ENCODE data around the gene DDOST.

DDOST gene

GRCh38 chr1:20660363-20660762 lies 806 bp downstream of the DDOST start:
- peak overlapping the region; percentile 86 for H3K9ac ChIP-seq (ENCODE audit: low read depth, low read length)
- 33% methylated on average over 3 of the region's 3 CpGs for whole genome bisulfite sequencing
- H3K27ac ChIP-seq (ENCODE audit: low read depth, low read length), result no peak overlapping the region
- H3K36me3 ChIP-seq (ENCODE audit: insufficient read depth, low read length), result peaks cover 47% of the 10 kb centered on the region
- no peaks in the 10 kb centered on the region for H3K9me3 ChIP-seq (ENCODE audit: insufficient read depth, low read depth, low read length)
- peak overlapping the region; percentile 93 for H3K4me3 ChIP-seq (ENCODE audit: low read length)
- H3K4me1 ChIP-seq (ENCODE audit: insufficient read depth, low read length), result peaks cover 11% of the 10 kb centered on the region; the same call in 1 of the 2 replicates
- no peaks in the 10 kb centered on the region for H3K27me3 ChIP-seq (ENCODE audit: insufficient read depth, low read length)

DNA sequence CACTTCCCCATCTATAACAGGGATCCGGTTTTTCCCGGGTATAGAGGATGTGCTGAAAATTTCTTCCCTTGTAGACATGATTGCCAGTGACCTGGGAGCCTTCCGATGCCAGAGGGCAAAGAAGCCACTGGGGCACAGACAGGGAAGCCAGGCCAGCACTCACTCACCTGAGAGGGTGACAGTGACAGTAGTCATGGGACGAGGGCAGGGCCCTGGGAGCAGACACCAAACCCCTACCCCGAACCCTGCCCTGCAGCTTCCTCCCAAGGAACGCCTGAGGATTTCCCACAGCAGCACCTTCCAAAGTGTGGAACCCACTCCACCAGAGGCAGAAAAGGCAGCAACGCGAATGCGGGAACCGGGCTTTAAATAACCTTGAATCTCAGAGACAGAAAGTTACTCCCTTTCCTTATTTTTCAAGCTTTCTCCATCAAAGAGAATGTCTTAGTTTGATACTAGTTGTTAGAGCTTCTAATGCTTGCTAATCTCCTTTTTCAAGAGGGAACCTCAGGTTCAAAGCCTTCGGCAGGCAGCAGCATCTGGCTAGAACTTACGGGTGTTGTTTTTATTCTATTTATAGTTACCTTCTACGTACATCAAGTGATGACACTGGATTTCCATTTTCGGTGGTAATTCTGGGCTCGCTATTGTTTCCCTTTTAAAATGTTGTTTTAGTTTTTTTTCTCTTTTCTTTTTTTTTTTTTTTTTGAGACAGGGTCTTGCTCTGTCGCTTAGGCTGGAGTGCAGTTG lies 2.8 kb downstream of the DDOST start:
- Histone ChIP-seq H3K27me3 (ENCODE audit: insufficient read depth, low read length) (no peaks in the 10 kb centered on the region), H3K4me1 (ENCODE audit: insufficient read depth, low read length) (peaks cover 11% of the 10 kb centered on the region; the same call in 1 of the 2 replicates), H3K36me3 (ENCODE audit: insufficient read depth, low read length) (peaks cover 66% of the 10 kb centered on the region), H3K9me3 (ENCODE audit: insufficient read depth, low read depth, low read length) (no peaks in the 10 kb centered on the region), H3K4me3 (ENCODE audit: low read length) (no peak overlapping the region), H3K27ac (ENCODE audit: low read depth, low read length) (no peak overlapping the region), H3K9ac (ENCODE audit: low read depth, low read length) (no peak overlapping the region)
- WGBS, result 91% methylated on average over 14 of the region's 16 CpGs

DNA sequence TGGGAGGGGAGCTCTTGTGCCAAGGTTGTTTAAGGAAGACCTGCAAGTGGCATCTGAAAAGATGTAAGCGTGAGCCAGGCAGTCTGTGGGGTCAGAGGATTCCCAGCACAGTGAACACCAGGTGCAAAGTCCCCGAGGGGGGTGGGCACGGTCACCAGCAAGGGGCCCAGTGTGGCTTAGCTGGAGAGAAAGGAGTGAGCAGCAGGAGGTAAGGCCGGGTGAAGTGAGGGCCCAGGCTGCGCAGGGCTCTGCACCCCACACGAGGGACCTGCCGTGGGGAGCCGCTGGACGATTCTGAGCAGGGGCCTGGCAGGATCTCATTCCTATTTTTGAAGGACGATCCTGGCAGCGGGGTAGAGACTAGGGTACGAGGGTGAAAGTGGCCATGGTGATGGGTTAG lies 4.1 kb downstream of the DDOST start:
- no peak overlapping the region for H3K27ac ChIP-seq (ENCODE audit: low read depth, low read length)

GRCh38 chr1:20654104-20654690 lies 7.0 kb downstream of the DDOST start:
- Histone ChIP-seq H3K27ac (ENCODE audit: low read depth, low read length) (no peak overlapping the region), H3K27me3 (ENCODE audit: insufficient read depth, low read length) (no peaks in the 10 kb centered on the region), H3K36me3 (ENCODE audit: insufficient read depth, low read length) (peaks cover 97% of the 10 kb centered on the region), H3K9ac (ENCODE audit: low read depth, low read length) (no peak overlapping the region), H3K4me3 (ENCODE audit: low read length) (no peak overlapping the region), H3K9me3 (ENCODE audit: insufficient read depth, low read depth, low read length) (no peaks in the 10 kb centered on the region), H3K4me1 (ENCODE audit: insufficient read depth, low read length) (no peaks in the 10 kb centered on the region)
- 88% methylated on average over 20 of the region's 20 CpGs for WGBS

More for the DNA sequence above, 4.1 kb downstream of the DDOST start:
- peaks cover 8% of the 10 kb centered on the region; the same call in 1 of the 2 replicates for H3K4me1 ChIP-seq (ENCODE audit: insufficient read depth, low read length)
- H3K4me3 ChIP-seq (ENCODE audit: low read length), result no peak overlapping the region
- peaks cover 80% of the 10 kb centered on the region for H3K36me3 ChIP-seq (ENCODE audit: insufficient read depth, low read length)
- WGBS, result 92% methylated on average over 12 of the region's 12 CpGs
- H3K9ac ChIP-seq (ENCODE audit: low read depth, low read length), result no peak overlapping the region
- no peaks in the 10 kb centered on the region for H3K9me3 ChIP-seq (ENCODE audit: insufficient read depth, low read depth, low read length)
- no peaks in the 10 kb centered on the region for H3K27me3 ChIP-seq (ENCODE audit: insufficient read depth, low read length)

- H3K27ac ChIP-seq (ENCODE audit: low read depth, low read length), result no peak overlapping the region
- no peaks in the 10 kb centered on the region for H3K4me1 ChIP-seq (ENCODE audit: insufficient read depth, low read length)
- H3K36me3 ChIP-seq (ENCODE audit: insufficient read depth, low read length), result peaks cover 91% of the 10 kb centered on the region
- no peaks in the 10 kb centered on the region for H3K27me3 ChIP-seq (ENCODE audit: insufficient read depth, low read length)
- 96% methylated on average over 15 of the region's 15 CpGs for WGBS
- no peak overlapping the region for H3K9ac ChIP-seq (ENCODE audit: low read depth, low read length)
- H3K9me3 ChIP-seq (ENCODE audit: insufficient read depth, low read depth, low read length), result no peaks in the 10 kb centered on the region
- no peak overlapping the region for H3K4me3 ChIP-seq (ENCODE audit: low read length)
These were observed 8.9 kb downstream of the DDOST start for GRCh38 chr1:20652300-20652699.

- H3K36me3 ChIP-seq (ENCODE audit: insufficient read depth, low read length), result peaks cover 62% of the 10 kb centered on the region
- WGBS, result 97% methylated on average over 15 of the region's 15 CpGs
These were observed 12.2 kb downstream of the DDOST start for GRCh38 chr1:20648946-20649345.

GRCh38 chr1:20648438-20648837 lies 12.7 kb downstream of the DDOST start:
- WGBS, result 96% methylated on average over 13 of the region's 13 CpGs
- Histone ChIP-seq H3K27ac (ENCODE audit: low read depth, low read length) (no peak overlapping the region), H3K9ac (ENCODE audit: low read depth, low read length) (no peak overlapping the region), H3K36me3 (ENCODE audit: insufficient read depth, low read length) (peaks cover 57% of the 10 kb centered on the region), H3K4me1 (ENCODE audit: insufficient read depth, low read length) (no peaks in the 10 kb centered on the region), H3K27me3 (ENCODE audit: insufficient read depth, low read length) (no peaks in the 10 kb centered on the region), H3K9me3 (ENCODE audit: insufficient read depth, low read depth, low read length) (no peaks in the 10 kb centered on the region), H3K4me3 (ENCODE audit: low read length) (no peak overlapping the region)

More at GRCh38 chr1:20648946-20649345, 12.2 kb downstream of the DDOST start:
- no peak overlapping the region for H3K4me3 ChIP-seq (ENCODE audit: low read length)
- no peaks in the 10 kb centered on the region for H3K9me3 ChIP-seq (ENCODE audit: insufficient read depth, low read depth, low read length)
- no peak overlapping the region for H3K27ac ChIP-seq (ENCODE audit: low read depth, low read length)
- H3K9ac ChIP-seq (ENCODE audit: low read depth, low read length), result no peak overlapping the region
- no peaks in the 10 kb centered on the region for H3K27me3 ChIP-seq (ENCODE audit: insufficient read depth, low read length)
- no peaks in the 10 kb centered on the region for H3K4me1 ChIP-seq (ENCODE audit: insufficient read depth, low read length)

DNA sequence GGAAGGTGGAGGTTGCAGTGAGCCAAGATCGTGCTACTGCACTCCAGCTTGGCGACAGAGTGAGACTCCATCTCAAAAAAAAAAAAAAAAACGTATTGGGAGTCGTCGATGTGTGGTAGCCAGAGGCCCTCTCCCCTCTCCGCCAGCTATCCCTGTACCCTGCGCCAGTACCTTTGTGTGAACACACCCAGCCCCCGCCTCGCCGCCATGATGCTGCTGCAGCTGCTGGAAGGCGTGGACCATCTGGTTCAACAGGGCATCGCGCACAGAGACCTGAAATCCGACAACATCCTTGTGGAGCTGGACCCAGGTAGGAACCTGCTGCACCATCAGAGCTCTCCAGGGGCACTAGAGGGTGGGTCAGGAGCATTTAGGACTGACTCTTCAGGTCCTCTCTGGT lies 15.8 kb downstream of the DDOST start:
- no peak overlapping the region for H3K4me3 ChIP-seq (ENCODE audit: low read length)
- no peak overlapping the region for H3K27ac ChIP-seq (ENCODE audit: low read depth, low read length)
- peaks cover 3% of the 10 kb centered on the region; the same call in 1 of the 2 replicates for H3K4me1 ChIP-seq (ENCODE audit: insufficient read depth, low read length)
- H3K9ac ChIP-seq (ENCODE audit: low read depth, low read length), result no peak overlapping the region
- peaks cover 26% of the 10 kb centered on the region for H3K36me3 ChIP-seq (ENCODE audit: insufficient read depth, low read length)
- no peaks in the 10 kb centered on the region for H3K27me3 ChIP-seq (ENCODE audit: insufficient read depth, low read length)
- no peaks in the 10 kb centered on the region for H3K9me3 ChIP-seq (ENCODE audit: insufficient read depth, low read depth, low read length)
- WGBS, result 88% methylated on average over 14 of the region's 14 CpGs

DNA sequence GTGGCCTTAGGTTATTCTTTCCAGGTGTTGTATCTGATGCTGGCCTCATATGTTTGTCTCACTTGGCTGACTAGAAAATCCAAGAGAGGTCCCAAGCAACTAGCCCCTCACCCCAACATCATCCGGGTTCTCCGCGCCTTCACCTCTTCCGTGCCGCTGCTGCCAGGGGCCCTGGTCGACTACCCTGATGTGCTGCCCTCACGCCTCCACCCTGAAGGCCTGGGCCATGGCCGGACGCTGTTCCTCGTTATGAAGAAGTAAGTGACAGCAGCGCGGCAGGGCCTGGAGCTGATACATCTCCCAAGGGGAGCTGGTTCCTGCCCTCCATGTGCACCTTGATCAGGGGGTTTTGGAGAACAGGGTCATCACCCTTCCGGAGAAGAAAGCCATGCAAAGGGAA lies 16.8 kb downstream of the DDOST start:
- Histone ChIP-seq H3K36me3 (ENCODE audit: insufficient read depth, low read length) (peaks cover 18% of the 10 kb centered on the region), H3K27ac (ENCODE audit: low read depth, low read length) (no peak overlapping the region)
- WGBS, result 97% methylated on average over 13 of the region's 13 CpGs

DNA sequence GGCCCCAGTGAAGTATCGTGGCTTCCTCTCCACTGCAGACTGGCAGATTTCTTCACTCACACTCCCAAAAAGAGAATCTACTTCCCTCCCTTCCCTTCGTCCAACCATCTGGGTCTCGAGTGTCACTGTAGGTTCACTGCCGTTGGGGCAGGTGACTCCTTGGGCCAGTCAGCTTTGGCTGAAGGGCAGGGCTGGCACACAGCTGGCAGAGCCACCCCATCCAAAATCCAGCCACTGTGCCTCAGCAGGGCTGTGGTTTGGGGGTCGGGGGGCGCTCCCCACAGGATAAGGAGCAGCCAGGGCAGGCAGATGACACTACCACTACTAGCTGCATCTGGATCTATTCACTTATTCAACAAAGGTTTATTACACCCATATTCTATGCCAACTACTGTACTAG lies 18.1 kb downstream of the DDOST start:
- Histone ChIP-seq H3K4me3 (ENCODE audit: low read length) (no peak overlapping the region), H3K9me3 (ENCODE audit: insufficient read depth, low read depth, low read length) (no peaks in the 10 kb centered on the region), H3K4me1 (ENCODE audit: insufficient read depth, low read length) (peaks cover 3% of the 10 kb centered on the region; the same call in 1 of the 2 replicates), H3K36me3 (ENCODE audit: insufficient read depth, low read length) (peaks cover 10% of the 10 kb centered on the region; the same call in 1 of the 2 replicates), H3K9ac (ENCODE audit: low read depth, low read length) (no peak overlapping the region), H3K27me3 (ENCODE audit: insufficient read depth, low read length) (no peaks in the 10 kb centered on the region), H3K27ac (ENCODE audit: low read depth, low read length) (no peak overlapping the region)
- WGBS, result 97% methylated on average over 6 of the region's 6 CpGs

More for the DNA sequence above, 16.8 kb downstream of the DDOST start:
- Histone ChIP-seq H3K4me3 (ENCODE audit: low read length) (no peak overlapping the region), H3K9ac (ENCODE audit: low read depth, low read length) (no peak overlapping the region), H3K27me3 (ENCODE audit: insufficient read depth, low read length) (no peaks in the 10 kb centered on the region), H3K4me1 (ENCODE audit: insufficient read depth, low read length) (peaks cover 3% of the 10 kb centered on the region; the same call in 1 of the 2 replicates), H3K9me3 (ENCODE audit: insufficient read depth, low read depth, low read length) (no peaks in the 10 kb centered on the region)

GRCh38 chr1:20641975-20642374 lies 19.2 kb downstream of the DDOST start:
- 76% methylated on average over 10 of the region's 10 CpGs for WGBS
- H3K4me1 ChIP-seq (ENCODE audit: insufficient read depth, low read length), result peaks cover 3% of the 10 kb centered on the region; the same call in 1 of the 2 replicates
- H3K27me3 ChIP-seq (ENCODE audit: insufficient read depth, low read length), result no peaks in the 10 kb centered on the region
- H3K9me3 ChIP-seq (ENCODE audit: insufficient read depth, low read depth, low read length), result no peaks in the 10 kb centered on the region
- peaks cover 8% of the 10 kb centered on the region; the same call in 1 of the 2 replicates for H3K36me3 ChIP-seq (ENCODE audit: insufficient read depth, low read length)
- no peak overlapping the region for H3K4me3 ChIP-seq (ENCODE audit: low read length)
- H3K27ac ChIP-seq (ENCODE audit: low read depth, low read length), result no peak overlapping the region
- H3K9ac ChIP-seq (ENCODE audit: low read depth, low read length), result no peak overlapping the region
